ENCODE results near the gene PLB1. TPM values are rescaled to one million over a fixed set of nuclear protein-coding genes. Genes with fewer than 3 reads are reported as not detected.

Gene PLB1
- total RNA-seq, 4 donors from 2014 or later, result 3.0 to 14.5 (median 10.5) TPM

DNA sequence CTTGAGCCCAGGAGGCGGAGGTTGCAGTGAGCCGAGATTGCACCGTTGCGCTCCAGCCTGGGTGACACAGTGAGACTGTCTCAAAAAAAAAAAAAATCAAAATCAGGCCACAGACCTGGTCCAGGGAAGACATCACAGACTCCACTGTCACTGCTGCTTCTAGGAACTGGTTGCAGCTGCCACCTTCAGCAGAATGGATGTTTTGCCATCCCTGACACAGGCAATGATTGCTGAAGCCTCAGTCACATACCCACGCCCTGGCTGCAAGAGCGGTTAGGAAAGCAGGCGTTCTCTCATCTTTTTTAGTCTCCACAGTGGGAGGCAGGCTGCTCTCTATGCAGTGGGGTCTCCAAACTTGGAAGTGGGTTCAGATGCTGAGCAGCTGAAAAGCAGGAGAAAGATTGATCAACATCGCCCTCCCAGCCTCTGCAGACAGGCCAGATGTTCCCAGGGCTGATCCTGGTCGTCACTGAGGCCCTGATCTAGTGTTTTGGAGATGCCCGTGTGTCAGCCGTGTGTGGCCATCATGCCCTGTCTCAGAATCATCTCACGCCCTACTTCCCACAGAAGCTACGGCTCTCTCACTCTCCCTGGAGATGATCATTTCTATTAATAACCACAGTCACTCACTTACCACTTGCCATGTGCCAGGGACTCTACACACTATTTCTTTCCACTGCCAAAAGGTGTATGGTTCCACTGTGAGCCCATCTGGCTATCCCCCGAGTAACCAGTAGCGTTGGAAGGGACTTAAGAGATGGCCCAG is 91.8 kb downstream of the PLB1 start:
- 48 to 71% methylated on average over 5 to 10 of the region's 15 CpGs for WGBS, 2 donors (ENCODE audit: low coverage in 1 of 2)
- no peak for TF ChIP-seq POLR2AphosphoS5 (IDR thresholded peaks at IDR 0.05)
- no peak for TF ChIP-seq POLR2A (IDR thresholded peaks at IDR 0.05)
- no peak for TF ChIP-seq CTCF (IDR thresholded peaks at IDR 0.05)
- Histone ChIP-seq H3K9me3 (no peaks in the 10 kb centered on the region), H3K4me3 (no peak overlapping the region), H3K27me3 (no peaks in the 10 kb centered on the region), H3K4me1 (peaks cover 0 to 25% (median 13%) of the 10 kb centered on the region in 3 donors), H3K36me3 (no peaks in the 10 kb centered on the region), H3K27ac (peak overlapping the region in 1 of 4 donors; percentile 55)
- ATAC-seq, result no peak

GRCh38 chr2:28588292-28588670 is 92.4 kb downstream of the PLB1 start:
- 58 to 65% methylated on average over 3 of the region's 3 CpGs for WGBS, 2 donors (ENCODE audit: low coverage in 1 of 2)
- no peak overlapping the region for H3K4me3 ChIP-seq
- H3K36me3 ChIP-seq, result no peaks in the 10 kb centered on the region
- peaks cover 0 to 28% (median 13%) of the 10 kb centered on the region in 3 donors for H3K4me1 ChIP-seq
- peak overlapping the region in 1 of 4 donors; percentile 55 for H3K27ac ChIP-seq
- TF ChIP-seq CTCF (IDR thresholded peaks at IDR 0.05) (no peak), EP300 (IDR thresholded peaks at IDR 0.05) (no peak), POLR2AphosphoS5 (IDR thresholded peaks at IDR 0.05) (no peak), POLR2A (IDR thresholded peaks at IDR 0.05) (no peak)
- no peaks in the 10 kb centered on the region for H3K9me3 ChIP-seq
- H3K27me3 ChIP-seq, result no peaks in the 10 kb centered on the region
- ATAC-seq, result no peak

GRCh38 chr2:28589746-28590463 is 94.0 kb downstream of the PLB1 start:
- WGBS, 2 donors (ENCODE audit: low coverage in 1 of 2), result 93% methylated on average over 9 to 12 of the region's 15 CpGs
- H3K4me1 ChIP-seq, result peaks cover 0 to 29% (median 9%) of the 10 kb centered on the region in 3 donors
- no peaks in the 10 kb centered on the region for H3K27me3 ChIP-seq
- no peak for ATAC-seq
- no peak overlapping the region for H3K4me3 ChIP-seq
- TF ChIP-seq POLR2AphosphoS5 (IDR thresholded peaks at IDR 0.05) (no peak), POLR2A (IDR thresholded peaks at IDR 0.05) (no peak), EP300 (IDR thresholded peaks at IDR 0.05) (no peak), CTCF (IDR thresholded peaks at IDR 0.05) (no peak)
- H3K27ac ChIP-seq, result no peak overlapping the region
- H3K36me3 ChIP-seq, result no peaks in the 10 kb centered on the region
- H3K9me3 ChIP-seq, result no peaks in the 10 kb centered on the region

DNA sequence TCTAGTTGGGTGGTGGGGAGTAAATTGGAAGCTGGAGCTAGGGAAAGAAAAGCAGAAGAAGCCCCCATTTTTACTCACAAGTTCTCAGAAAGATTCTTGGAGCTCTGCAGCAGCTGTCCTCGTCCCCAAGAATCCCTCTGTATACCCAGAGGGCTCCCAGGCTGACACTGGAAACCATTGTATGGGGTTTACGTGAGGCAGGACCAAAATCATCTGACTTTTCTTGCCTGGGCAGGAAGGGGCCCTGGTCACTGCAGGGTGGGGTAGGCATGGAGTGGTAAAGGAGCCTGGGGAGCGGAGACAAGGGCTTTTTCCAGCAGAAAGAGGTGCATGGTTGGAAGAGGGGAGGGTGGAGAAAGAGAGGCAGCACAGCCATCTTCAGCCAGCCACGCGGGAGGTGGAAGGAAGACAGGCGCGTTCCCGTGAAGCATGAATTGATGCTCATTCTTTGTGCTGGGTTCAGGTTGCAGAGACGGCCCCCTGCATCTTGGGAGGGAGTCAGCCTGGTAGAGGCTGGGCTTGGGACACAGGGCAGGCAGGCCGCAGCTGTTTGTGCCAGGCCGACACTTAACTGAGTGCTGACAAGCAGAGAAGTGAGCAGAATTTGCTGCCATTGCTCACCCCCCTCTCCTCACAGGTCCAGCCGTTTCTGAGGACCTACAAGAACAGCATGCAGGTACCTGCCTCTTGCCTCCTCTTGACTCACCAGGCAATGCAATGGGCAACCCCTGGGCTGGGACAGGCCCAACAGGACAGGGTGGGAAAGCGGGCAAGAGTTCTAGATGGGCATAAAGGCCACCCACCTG is 94.8 kb downstream of the PLB1 start:
- 82 to 85% methylated on average over 10 of the region's 13 CpGs for WGBS, 2 donors (ENCODE audit: low coverage in 1 of 2)
- TF ChIP-seq POLR2A (IDR thresholded peaks at IDR 0.05), result no peak
- TF ChIP-seq CTCF (IDR thresholded peaks at IDR 0.05), result no peak
- no peak for TF ChIP-seq EP300 (IDR thresholded peaks at IDR 0.05)
- TF ChIP-seq POLR2AphosphoS5 (IDR thresholded peaks at IDR 0.05), result no peak
- Histone ChIP-seq H3K9me3 (no peaks in the 10 kb centered on the region), H3K27ac (no peak overlapping the region), H3K27me3 (no peaks in the 10 kb centered on the region), H3K4me3 (no peak overlapping the region), H3K4me1 (peaks cover 3 to 36% (median 16%) of the 10 kb centered on the region in 3 donors), H3K36me3 (no peaks in the 10 kb centered on the region)
- no peak for ATAC-seq
